DMS114 treated with DMSO at 0.1 percent for 48 hours (cell line): Measurements from ENCODE around the gene TMEM138.

ENCODE experiments used
- DNase-seq: peaks from one replicate; lab custom pipeline; 2025; ENCODE audit not compliant: unreplicated experiment; lab: John Stamatoyannopoulos, UW

Gene TMEM138

DNA sequence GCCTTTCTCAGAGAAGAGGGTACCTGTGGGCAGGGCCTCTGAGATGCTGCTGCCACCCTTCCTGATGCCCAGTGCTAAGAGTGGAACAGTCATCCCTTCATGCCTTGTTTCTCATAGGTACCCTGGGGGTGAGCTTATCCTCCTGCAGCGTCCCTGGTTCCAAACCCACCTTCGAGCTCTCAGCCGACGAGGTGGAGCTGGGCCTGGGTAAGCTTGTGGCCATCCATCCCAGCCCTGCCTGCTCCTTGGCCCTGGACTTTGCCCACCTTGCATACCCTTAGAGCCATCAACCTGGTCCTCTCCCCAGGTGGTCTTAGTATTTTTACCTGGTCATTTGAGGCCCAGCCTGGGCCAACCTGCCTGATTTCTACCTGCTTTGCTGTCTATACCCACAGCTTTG, 20.5 kb upstream of the TMEM138 start:
- no peak for DNase-seq

DNA sequence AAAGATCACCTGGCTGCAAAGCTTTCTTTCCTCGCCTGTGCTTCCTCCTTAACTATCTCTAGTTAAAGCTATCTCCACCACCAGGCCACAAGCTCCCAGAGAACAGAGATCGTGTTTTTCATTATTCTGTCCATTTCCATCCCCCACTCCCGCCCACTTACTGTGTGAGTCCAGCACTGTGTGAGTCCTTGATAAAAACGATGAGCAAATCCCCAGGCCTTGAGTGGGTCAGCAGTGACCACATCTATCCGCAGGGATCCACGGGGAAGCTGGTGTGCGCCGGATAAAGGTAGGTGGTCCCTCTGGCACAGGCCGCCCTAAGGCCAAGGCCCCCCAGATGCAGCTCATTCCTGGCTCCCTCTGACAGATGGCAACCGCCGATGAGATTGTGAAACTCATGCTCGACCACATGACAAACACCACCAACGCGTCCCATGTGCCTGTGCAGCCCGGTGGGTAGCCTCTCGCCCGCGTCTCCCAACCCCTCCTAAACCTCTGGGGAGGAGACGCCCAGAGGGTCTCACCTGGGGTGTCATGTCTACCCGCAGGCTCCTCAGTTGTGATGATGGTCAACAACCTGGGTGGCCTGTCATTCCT, 19.9 kb upstream of the TMEM138 start:
- DNase-seq: no peak

DNA sequence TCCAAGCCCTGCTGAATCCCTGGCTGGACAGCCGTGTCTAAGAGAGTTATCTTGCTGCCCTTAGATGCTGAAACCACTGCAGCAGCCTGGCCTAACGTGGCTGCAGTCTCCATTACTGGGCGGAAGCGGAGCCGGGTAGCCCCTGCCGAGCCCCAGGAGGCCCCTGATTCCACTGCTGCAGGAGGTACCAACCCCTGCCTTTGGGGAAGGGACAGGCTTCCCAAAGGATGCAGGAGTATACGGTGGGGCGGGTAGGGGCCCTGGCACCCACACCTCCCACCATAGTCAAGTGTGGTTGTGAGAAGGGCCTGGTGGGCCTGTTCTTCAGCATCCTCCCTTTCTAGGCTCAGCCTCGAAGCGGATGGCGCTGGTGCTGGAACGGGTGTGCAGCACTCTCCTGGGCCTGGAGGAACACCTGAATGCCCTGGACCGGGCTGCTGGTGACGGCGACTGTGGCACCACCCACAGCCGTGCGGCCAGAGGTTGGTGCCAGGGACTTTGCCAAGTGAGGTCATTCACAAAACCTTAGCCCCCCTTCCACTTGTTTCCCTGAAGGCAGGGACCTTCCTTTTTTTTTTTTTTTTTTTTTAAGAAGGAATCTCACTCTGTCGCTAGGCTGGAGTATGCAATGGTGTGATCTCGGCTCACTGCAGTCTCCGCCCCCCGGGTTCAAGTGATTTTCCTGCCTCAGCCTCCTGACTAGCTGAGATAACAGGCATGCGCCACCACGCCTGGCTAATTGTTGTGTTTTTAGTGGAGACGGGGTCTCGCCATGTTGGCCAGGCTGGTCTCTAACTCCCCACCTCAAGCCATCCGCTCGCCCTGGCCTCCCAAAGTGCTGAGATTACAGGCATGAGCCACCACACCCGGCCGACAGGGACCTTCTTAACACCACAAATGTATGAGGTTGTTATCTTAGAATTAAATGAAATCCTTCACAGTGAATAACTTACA, 18.1 kb upstream of the TMEM138 start:
- DNase-seq: no peak

DNA sequence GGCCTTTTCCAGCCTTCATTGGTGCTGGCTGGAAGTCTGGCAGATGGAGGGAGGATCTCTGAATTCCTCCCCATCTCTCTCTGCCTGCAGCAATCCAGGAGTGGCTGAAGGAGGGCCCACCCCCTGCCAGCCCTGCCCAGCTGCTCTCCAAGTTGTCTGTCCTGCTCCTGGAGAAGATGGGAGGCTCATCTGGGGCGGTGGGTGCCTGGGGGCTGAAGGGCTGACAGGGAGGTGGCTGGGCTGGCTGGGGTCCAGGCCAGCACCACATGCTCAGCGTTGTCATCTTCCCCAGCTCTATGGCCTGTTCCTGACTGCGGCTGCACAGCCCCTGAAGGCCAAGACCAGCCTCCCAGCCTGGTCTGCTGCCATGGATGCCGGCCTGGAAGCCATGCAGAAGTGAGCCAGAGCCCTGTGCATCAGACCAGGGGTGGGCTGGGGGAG, 17.0 kb upstream of the TMEM138 start:
- DNase-seq: no peak

DNA sequence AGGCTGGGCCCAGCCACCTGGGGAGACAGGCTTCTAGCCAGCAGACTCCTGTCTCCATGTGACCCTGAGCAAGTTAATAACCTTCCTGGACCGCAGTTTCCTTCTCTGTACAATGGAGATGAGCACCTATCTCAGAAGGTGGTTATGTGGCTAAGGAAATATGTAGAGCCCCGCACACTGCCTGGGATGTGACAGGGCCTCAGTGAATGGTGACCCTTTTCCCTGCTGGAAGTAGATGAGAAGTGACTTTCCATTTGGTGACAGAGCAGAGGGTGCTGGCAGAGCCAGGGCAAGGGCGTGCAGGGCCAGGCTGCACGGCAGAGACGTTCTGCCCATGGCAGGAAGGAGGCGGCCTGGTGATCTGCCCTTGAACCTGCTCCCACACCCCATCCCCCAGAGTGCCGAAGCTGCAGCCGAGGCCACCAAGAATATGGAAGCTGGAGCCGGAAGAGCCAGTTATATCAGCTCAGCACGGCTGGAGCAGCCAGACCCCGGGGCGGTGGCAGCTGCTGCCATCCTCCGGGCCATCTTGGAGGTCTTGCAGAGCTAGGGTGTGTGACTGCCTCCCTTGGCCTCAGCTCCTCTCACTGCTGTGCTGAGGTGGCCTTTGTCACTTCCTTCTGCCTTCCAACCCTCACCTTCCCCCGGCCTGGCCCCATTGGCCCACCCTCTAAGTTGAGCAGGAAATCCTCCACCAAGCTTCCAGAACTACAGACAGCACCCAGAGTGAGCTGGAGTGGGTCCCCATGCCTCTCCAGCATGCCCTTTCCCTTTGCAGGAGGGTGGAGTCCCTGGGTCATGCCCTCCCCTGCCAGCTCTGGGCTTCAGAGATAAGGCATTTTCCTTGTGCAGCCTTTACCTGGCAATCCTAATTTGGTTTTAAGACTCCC, 16.0 kb upstream of the TMEM138 start:
- no peak for DNase-seq

DNA sequence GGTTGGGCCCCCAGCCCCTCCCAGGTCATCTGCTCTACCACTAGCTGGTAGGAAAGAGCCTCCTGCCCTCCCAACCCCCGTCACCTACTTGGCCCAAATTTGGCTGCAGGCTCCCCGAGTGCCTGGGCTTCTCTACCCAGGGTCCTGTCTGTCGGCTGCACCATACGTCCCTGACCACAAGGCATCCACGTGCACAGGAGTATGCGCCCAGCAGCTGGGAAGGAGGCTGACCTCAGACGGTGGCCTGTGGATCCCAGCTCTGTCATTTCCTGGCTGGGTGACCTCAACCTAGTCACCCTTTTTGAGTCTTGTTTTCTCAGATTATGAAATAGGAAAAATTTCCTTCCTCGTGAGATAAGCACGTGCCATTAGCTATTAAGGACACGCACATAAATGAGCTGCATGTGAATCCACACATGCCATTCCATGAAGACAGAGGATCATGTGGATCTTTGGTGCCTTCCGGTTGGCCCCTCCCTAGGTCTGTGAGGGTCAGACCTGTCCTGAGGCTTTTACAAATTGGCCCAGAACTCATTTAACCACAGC, 14.2 kb upstream of the TMEM138 start:
- DNase-seq: no peak

DNA sequence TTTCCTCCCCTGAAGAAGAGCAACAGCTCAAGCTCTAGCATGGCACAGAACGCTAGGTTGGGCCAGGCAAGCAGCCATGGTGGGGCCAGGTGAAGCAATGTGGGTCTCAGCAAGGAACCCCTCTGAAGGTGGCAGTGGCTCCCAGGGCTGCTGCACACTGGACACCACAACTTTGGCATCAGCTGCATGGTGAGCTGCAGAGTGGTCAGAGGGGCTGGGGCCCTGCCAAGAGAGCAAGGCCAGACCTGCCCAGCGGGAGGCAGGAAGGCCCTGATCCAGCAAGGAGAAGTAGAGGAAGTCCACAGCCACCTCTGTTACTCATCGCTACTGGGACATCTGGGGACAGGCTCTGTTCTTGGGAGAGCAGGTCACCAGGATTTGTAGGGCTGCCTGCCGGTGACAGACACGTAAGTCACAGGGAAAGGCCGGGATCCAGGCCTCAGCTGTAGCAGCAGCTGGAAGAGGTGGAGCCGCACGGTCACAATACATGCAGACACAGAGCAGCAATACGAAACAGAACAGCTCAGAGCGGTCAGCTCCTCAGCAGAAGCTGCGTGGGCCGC, 12.9 kb upstream of the TMEM138 start:
- DNase-seq: no peak

DNA sequence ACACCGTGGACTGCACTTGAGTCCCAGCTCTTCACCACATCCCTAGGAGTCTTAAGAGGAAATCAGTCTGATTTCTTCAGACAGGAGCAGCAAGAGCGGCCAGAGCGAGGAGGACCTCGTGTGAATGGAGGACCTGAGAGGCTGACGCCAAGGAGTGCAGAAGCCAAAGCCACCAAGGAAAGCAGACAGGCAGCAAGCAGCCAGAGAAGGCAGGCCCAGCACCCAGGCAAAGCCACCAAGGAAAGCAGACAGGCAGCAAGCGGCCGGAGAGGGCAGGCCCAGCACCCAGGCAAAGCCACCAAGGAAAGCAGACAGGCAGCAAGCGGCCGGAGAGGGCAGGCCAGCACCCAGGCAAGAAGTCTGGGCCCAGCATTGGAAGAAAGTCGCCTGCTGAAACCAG, 12.3 kb upstream of the TMEM138 start:
- no peak for DNase-seq

DNA sequence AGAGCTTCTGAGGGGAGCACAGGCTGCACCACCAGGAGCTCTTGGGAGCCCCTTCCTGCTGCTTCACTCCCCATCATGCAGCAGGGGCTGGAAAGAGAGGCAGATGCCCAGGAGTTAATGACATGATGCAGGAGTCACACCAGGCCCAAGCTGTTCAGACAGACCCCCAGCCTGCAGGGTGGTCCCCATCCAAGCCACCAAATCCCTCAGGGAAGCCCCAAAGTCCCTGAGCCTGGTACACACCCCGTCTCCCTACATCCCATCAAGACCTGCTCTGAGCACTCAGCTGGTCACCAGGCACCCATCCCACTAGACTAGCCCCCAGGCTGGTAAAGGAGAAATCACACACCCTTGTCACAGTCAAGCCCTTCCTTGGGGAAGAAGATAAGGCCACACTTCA, 11.8 kb upstream of the TMEM138 start:
- no peak for DNase-seq

DNA sequence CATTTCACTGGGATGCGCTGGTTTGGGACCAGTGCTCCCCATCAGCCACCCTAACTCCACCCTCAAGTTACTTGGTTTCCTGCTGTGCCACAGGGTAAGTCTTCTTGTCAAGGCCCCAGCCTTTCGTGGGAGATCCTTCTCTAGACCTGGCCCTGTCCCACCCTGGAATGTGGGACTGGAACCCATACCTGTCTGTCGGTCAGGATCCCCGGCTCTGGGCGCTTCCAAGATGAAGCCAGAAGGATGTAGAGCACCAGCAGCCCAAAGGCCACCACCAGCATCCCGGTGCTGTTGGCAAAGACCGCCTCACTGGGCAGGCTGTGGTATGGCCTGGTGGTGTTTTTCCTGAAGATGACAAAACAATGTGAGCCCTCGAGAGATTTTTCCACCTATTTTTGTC, 11.4 kb upstream of the TMEM138 start:
- DNase-seq: no peak

DNA sequence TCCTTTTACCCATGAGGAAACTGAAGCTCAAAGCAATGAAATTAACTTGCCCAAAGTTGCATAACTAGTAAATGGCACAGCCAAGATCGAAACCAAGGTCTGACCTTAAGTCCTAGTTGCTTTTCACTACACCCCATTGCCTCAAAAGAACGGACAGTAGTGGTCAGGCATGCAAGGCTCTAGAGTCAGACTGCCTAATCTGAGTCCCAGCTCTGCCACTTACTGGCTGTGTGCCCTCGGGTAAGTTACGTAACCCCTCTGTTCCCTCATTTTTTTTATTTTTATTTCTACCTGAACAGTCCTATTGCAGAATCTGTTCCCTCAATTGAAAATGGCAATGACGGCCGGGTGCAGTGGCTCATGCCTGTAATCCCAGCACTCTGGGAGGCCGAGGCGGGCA, 10.1 kb upstream of the TMEM138 start:
- no peak for DNase-seq

DNA sequence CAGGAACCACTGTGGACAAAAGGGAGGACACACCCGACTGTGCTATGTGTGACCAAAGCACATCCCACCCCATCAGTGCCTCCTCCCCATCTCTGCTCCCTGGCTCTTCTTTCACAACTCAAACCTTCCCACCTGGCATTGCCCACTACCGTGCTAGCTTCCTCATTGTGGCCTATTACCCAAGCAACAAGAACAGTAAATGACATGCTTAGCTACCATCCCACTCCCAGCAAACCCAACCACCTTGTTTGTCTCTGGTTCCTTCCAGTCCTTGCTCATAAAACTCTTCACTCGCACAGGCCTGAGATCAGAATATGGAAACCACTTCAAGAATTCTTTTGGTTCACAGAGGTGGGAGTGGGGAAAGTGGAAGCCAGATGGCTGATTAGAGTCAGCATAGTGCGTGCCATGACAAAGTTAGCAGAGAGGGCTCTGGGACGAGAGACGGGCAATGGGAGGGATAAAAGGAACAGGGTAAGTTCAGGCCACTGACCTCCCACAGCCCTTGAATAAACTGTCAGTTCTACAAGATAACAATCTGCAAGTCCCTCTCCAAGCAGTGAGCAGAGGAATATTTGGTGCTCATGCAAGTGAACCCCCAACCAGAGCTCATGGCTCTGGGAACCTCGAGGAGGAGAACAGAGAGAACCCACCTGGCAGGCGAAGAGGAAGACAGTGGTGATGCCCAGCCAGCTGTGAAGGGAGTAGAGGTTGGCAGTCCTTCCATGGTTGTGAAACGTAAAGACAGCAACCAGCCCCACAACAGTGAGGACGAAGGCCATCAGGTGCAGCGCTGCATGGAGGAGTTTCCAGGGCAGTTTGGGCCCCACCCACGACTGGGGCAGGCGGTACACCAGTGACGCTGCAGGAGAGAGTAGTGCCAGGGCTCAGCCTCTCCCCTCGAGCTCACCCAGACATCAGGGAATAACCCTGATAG, 8.8 kb upstream of the TMEM138 start:
- DNase-seq: no peak

DNA sequence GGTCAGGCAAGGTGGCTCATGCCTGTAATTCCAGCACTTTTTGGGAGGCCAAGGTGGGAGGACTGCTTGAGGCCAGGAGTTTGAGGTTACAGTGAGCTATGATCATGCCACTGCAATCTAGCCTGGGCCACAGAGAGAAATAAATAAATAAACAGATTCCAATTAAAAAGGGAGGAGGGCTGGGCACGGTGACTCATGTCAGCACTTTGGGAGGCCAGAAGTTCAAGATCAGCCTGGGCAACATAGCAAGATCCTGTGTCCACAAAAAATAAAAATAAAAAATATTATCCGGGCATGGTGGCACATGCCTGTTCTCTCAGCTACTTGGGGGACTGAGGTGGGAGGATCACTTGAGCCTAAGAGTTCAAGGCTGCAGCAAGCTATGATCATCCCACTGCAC, 8.0 kb upstream of the TMEM138 start:
- no peak for DNase-seq

DNA sequence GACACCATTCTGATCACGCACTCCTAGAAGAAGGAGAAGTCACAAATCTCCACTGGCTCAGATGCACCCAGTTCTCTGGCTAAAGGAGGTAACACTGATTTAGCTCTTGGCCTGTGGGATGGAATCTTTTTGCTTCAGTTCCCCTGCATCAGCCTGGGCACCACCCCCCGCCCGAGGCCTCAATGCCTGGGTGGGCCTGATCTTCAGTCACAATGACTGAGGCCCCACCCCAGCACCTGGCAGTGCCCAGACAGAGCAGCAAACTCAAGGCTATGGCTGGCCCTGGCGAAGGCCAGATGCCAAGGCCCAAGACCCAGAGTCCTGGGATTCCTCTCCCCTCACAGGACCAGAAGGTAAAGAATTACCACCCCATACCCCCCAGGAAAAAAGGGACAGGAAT, 5.5 kb upstream of the TMEM138 start:
- no peak for DNase-seq

DNA sequence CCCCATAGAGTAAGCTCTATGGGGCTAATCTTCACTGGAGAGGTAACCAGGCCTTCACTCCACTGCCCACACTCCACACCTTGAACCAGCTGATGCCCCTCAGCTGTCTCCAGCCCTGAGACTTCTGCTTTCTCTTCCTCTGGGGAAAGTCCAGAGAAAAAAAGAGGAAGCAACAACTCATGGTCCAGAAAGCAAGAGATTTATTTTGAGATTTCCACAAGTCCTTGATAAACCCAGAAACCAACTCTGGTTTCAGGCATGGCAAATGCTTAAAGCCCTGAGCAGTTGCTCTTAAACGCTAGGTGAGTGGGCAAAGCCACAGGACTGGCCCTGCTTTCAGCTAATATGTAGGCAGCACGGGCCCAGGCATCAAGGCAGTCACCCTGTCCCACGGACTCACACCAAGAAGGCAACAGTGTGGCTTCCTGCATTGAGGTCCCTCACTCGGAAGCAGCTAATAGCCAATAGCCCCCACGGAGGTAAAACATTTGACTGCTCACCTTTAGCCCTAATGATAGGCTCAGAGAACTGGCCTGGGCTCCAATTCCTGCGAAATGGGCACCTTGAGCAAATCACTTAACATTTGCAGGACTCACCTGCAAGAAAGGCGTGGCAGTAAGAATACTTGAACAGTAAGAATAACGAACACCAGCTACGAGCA, 4.8 kb upstream of the TMEM138 start:
- DNase-seq: no peak

DNA sequence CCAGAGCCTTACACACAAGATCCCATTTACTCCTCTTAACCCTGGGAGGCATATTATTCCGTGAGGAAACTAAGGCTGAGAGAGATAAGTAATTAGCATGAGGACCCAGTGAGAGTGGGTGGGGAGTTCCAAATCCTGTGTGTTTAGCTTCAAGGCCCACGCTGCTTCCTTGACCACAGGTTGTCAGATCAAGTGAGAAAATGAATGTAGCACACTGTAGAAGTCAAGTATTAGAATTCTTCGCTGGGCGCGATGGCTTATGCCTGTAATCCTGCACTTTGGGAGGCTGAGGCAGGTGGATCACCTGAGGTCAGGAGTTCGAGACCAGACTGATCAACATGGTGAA, 4.3 kb upstream of the TMEM138 start:
- no peak for DNase-seq

DNA sequence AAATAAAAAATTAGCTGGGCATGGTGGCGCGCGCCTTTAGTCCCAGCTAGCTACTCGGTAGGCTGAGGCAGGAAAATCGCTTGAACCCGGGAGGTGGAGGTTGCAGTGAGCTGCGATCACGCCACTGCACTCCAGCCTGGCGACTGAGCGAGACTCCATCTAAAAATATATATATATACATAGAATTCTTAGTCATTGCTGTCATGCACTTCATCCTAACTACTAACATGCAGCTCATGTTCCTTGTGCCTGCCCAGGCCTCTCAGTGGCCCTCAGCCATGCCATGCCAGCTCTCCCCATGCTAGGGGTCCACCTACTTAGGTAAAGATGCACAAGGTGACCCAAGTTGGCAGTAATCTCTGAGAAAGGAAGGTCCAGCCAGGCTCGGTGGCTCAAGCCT, 3.6 kb upstream of the TMEM138 start:
- no peak for DNase-seq

DNA sequence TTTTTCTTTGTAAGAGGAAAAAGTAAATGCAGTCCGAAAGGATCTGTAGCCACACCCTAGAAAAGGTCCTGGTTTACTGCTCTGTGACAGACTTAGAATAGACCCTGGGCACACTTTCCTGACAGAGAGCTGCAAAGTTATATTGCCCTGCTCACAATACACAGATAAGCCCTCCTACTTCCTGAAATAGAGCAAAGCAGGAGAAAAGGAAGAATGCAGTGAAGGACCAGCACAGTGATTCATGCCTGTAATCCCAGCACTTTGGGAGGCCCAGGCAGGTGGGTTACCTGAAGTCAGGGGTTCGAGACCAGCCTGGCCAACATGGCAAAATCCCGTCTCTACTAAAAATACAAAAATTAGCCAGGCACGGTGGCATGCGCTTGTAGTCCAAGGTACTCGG, 2.7 kb upstream of the TMEM138 start:
- DNase-seq: no peak

DNA sequence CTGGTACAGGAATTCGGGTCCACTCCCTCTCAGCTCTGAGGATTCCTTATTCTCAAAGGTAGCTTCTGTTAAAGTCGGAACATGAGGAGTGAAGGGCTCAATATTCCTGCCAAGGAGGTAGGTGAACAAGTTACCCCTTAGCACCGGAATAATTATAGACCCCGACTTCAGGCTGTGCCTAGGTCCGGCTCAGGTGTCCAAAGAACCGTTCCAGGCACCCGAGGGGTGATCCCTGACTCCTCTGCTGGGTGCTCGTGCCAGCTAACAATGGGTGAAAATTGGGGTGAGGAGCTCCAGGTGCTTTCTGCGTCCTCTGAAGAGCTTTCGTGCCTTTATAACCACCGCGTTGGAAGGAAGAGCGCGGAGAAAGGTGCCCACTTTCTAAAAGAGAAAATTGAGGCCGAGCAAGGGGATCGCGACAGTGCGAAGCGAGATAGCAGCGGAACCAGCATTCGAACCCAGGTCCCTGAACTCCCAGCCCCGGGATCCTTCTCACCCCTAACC, 885 bp upstream of the TMEM138 start:
- no peak for DNase-seq
